ENCODE measurements around the gene ZDHHC3.
"Not testable (repeated sequence)": the region's sequence is repeated elsewhere in the genome, so short reads cannot be mapped to it uniquely, and the experiment has no call there.

ZDHHC3 gene

GRCh38 chr3:44993471-44994205 lies 17.7 kb upstream of the ZDHHC3 start:
- no peak for DNase-seq

GRCh38 chr3:44992555-44993470 lies 16.8 kb upstream of the ZDHHC3 start:
- no peak for DNase-seq

DNA sequence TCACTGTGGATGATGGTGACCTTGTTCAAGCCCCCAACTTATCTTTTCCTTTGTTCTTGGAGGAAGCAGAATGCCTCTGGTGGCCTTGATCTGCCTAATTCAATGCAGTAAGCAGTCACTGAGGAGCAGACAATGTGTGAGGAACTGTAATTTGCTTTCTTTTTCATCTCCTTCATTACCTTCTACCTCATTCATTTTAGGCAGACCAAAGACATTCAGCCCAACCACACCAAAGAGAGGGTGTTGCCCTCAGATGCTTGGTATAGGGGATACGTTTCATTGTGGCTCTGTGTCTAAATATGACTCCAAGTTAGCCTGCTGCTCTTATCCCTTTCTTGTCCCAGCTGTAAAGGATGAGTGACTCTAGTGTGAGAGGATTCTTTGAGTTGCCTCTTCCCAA lies 15.4 kb upstream of the ZDHHC3 start:
- DNase-seq, result no peak

- no peak for DNase-seq
Observed at GRCh38 chr3:44989636-44990373, 13.8 kb upstream of the ZDHHC3 start.

DNA sequence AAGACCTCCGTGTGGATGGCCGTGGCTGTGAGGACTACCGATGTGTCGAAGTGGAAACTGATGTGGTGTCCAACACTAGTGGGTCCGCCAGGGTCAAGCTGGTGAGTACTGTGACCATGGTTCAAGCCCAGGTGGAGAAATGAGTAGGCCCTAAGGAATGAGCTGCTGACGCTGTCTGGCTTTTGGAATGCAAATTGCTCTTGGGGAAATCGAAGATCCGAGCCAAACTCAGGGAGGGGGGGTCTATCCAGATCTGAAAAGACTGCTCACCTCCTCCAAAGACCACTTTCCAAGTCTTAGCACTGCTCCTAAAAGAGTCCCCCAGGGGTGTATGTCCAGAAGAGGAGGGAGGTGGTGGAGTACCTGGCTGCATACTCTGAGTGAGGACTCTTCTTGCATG lies 13.2 kb upstream of the ZDHHC3 start:
- DNase-seq, result no peak

- DNase-seq, result no peak
Observed at GRCh38 chr3:44988073-44988472, 12.1 kb upstream of the ZDHHC3 start.

- no peak for DNase-seq
Observed at GRCh38 chr3:44987332-44987731, 11.4 kb upstream of the ZDHHC3 start.

- not testable (repeated sequence) for DNase-seq
Observed at GRCh38 chr3:44986330-44986729, 10.4 kb upstream of the ZDHHC3 start.

DNA sequence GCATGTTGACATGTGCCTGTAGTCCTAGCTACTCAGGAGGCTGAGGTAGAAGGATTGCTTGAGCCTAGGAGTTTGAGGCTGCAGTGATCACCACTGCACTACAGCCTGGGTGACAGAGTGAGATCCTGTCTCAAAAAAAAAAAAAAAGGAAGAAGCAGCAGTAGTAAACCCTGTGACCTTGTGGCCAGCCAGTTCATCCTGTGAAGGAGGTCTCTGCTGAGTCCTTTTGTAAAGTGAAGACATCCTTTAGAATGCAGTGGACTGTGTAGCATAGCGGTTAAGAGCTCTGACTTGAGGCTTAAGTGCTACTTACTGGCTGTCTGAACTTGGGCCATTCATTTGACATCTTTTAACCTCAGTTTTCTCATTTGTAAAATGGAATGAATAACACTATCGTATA lies 8.4 kb upstream of the ZDHHC3 start:
- DNase-seq, result no peak

DNA sequence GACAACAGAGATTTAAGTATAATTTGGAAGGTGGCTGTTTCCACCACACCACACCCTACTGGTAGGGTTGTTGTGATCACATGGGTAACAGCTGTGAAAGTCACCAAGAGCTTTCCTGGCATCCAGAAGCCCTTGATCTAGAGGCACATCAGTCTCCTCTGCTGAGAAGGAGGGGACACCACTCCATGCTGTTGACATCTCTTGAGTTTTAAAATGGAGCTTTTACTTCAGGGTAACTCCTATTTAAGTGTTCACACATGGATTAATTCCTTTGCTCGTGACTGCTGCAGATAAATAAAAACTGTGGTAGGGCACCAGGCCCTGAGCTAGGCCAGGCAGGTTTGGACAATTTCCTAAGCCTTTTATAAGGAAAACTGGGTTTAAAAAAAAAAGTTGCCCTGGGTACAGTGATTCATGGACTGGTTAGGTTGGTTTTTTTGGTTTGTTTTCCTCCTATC lies 7.5 kb upstream of the ZDHHC3 start:
- DNase-seq, result no peak

- DNase-seq, result no peak
Observed at GRCh38 chr3:44982817-44983216, 6.8 kb upstream of the ZDHHC3 start.

GRCh38 chr3:44981751-44982150 lies 5.8 kb upstream of the ZDHHC3 start:
- no peak for DNase-seq

- DNase-seq, result no peak
Observed at GRCh38 chr3:44981220-44981619, 5.2 kb upstream of the ZDHHC3 start.

DNA sequence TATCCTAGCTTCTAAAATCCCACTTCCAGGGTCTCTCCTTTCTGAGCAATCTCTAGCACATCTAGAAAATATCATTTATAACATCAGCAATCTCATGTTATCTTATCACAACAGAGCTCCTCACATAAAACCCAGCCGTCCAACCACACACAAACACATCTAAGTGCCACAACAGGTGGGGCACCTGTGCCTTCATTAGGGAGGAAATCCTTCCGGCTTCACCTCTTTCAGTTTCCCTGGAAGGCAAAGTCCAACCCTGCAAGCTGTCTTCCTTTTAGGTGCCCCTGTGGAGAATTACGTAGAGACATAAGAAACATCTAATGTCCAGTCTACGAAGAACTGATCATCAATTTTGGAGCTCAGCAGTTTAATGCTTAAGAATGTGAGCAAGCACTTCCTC lies 1.6 kb downstream of the ZDHHC3 start:
- DNase-seq, result no peak

- no peak for DNase-seq
Observed at GRCh38 chr3:44970926-44971490, 5.0 kb downstream of the ZDHHC3 start.

GRCh38 chr3:44969828-44970179 lies 6.2 kb downstream of the ZDHHC3 start:
- no peak for DNase-seq

- no peak for DNase-seq
Observed at GRCh38 chr3:44969154-44969827, 6.7 kb downstream of the ZDHHC3 start.

DNA sequence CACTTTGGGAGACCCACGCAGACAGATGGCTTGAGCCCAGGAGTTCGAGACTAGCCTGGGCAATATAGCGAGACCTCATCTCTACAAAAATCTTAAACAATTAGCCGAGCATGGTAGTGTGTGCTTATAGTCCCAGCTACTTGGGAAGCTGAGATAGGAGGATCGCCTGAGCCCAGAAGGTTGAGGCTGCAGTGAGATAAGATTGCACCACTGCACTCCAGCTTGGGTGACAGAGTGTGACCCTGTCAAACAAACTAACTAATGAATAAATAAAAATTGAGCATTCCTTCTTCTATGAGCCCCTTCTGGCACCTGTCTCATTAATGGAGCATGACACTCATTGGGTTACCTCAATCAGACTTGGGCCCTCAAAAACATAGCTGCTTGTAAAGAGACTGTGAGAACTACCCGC lies 7.5 kb downstream of the ZDHHC3 start:
- no peak for DNase-seq

DNA sequence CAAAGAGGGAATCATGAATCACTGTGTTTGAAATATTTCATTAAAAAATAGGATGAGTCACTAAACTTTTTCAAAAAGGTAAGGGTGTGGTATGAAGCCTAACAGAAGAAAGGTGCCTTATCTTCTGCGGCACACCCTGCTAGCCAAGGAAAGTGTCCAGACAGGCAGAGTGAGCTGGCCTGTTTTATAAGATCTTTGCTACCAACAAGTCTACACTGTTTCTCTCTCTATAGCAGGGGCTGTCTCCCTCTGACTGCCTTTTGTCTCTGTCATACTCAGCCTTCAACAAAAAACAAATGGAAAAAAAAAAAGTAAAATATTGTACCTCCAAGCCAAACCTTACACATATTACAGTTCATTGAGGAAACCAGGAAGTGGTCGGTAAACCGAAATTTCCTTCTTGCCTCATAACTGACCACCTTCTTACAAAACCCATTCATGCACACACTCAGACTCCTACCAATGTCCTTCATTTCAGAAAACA lies 9.1 kb downstream of the ZDHHC3 start:
- no peak for DNase-seq

GRCh38 chr3:44965165-44965564 lies 10.8 kb downstream of the ZDHHC3 start:
- no peak for DNase-seq

DNA sequence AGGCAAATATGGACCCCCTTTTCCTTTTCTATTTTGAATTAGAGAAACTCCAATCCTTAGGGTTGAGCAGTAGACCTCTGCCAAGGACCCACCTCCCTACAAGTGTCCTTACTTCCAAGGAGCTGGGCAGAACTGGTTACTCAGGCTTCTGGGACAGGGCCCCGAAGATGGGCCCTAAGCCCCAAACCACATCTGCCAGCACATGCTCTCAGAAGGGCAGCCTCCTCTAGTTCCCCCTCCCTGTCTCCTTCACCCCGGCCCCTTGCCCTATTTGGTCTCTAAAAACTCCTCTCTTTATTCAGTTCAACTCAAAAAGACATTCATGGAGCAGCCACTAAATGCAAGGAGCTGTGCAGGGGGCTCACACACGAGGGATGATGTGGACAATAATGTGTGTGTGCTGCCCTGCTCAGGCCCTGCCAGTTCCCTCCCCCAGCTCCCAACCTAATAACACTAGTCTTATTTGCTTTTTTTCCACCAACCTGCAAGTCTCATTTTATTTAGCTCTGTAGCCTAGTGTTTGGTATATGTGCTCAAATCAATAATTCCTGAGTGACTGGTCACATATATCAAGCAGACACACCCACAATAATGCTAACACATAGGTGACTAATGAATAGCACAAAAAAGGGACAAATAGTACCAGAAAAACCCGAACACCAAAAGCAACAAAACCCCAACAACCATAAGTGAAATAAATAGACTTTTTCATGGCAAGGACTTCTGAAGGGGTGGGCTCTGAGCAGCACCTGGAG lies 12.2 kb downstream of the ZDHHC3 start:
- no peak for DNase-seq

Data from hippocampal formation (tissue), 2 donors.